HG03442 (cell line): ENCODE data around the gene TSC2.

Source experiments
- ATAC-seq: cut with Tn5 transposase; IDR thresholded peaks from one replicate; pipeline ENCODE4 v1.9.1; 2021; ENCODE audit warnings: mild to moderate bottlenecking, moderate library complexity; ENCODE audit not compliant: unreplicated experiment

The TSC2 gene

GRCh38 chr16:2042171-2042985, 5.4 kb upstream of the TSC2 start:
- no peak for ATAC-seq

- ATAC-seq: no peak
These were observed 4.7 kb upstream of the TSC2 start for GRCh38 chr16:2042986-2043666.

DNA sequence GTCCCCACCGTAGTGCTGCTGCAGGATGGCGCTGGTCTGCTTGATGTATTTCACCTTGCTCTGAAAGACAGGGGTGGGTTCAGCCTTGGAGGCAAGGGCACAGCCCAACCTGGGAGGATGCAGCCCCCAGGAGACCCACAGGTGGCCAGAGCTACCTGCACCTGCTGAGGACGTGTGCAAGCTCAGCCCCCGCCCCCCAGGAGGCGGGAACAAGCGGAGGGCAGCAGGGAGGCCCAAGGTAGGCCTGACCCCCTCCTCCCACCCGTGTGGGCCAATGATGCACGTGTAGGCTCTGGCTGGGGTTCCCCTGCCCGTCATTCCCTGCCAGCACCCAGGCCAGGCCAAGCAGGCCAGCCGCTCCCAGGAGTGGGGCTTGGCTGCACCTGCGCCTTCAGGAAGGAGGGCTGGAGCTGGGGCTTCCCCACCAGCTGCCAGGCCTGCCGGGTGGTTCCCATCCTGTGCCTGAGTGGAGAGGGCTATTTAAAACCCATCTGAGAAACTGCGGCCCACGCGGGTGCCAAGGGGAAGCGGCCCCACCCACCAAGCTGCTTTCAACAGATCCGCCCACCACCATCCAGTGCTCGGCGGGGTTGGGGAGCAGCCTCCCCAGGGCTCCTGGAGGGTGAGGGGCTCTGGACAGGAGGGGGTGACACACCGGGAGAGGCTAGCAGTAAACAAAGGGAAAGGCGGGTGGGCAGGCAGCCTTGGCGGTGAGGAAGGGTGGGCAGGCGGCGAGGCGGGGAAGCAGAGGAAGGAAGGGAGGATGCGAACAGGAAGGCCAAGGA, 3.9 kb upstream of the TSC2 start:
- ATAC-seq: no peak

DNA sequence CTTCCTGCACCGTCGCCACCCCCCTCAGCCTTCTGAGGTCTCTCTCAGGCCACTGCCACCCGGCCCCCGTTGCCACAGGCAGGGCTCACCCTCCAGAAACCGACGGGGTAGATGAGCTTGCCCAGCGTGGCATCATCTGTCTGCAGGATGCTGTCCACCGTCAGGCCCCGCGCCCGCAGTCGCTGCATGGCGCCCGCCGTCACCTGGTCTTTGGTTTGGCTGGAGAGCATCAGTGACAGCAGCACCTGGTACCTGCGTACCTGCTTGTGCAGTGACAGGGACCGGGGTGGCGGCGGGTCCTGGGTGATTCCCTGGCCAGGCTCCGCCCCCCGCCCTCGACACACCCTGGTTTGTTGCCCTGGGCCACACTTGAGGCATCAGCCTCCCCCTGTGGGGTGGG, 3.2 kb upstream of the TSC2 start:
- ATAC-seq: no peak

GRCh38 chr16:2045965-2046892, 1.6 kb upstream of the TSC2 start:
- no peak for ATAC-seq

DNA sequence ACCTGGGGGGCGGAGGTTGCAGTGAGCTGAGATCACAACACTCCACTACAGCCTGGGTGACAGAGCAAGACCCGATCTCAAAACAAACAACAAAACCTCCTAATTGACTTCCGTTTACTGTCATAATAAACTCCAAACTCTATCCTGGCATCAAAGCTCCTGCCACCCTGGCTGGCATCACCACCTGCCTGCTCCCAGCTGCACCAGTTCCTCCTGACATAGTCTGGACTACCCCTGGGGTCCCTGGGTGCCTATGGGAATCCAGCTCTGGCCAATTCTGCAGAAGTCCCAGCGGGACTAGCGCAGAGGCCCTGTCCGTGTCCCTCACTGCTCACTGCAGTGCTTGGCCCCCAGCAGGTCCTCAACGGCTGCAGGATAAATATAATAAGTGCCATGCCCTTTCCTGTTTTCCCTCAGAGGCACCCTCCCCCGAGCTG, 874 bp upstream of the TSC2 start:
- no peak for ATAC-seq

DNA sequence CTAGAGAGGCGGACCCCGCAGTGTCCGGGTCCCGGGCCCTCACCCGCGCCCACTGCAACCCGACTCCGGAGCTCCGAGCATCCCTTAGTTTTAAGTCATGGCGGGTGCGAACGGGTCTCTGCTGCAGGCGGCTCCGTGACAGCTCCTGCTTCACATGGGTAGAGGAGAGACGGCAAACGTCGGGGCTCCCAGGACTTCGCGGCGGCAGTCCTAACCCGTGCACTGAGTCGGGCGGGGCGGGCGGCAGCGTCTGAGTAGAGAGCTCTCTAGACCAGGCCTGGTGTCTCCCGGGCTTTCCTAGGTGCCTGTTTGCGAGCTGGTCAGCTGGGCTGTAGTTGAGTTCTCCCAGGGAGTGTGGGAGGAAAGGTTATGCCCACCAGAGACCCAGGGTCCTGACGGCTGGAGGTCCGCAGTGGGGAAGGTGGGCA, 345 bp downstream of the TSC2 start:
- ATAC-seq: no peak

- ATAC-seq: no peak
These were observed 5.4 kb downstream of the TSC2 start for GRCh38 chr16:2053211-2053610.

- no peak for ATAC-seq
These were observed 6.1 kb downstream of the TSC2 start for GRCh38 chr16:2053897-2054296.

- no peak for ATAC-seq
These were observed 6.9 kb downstream of the TSC2 start for GRCh38 chr16:2054543-2055245.

GRCh38 chr16:2056077-2056476, 8.3 kb downstream of the TSC2 start:
- no peak for ATAC-seq

GRCh38 chr16:2056681-2057407, 9.1 kb downstream of the TSC2 start:
- no peak for ATAC-seq

- ATAC-seq: no peak
These were observed 9.7 kb downstream of the TSC2 start for GRCh38 chr16:2057438-2057837.

DNA sequence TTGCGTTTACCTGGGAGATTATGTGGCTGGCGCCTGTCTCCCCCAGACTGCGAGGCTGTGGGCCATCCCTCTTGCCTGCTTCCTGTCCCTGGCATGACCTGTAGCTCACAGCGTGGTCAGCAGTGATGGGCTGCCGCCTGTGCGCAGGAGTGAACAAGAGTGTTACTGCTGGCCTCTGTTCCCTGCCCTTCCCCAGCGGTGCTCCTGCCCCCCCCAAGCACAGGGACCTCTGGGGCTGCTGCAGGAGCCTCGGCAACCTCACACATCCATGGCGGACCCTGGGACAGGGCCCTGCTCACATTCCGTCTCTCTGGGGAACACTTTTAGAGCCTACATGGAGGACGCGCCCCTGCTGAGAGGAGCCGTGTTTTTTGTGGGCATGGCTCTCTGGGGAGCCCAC, 10.6 kb downstream of the TSC2 start:
- ATAC-seq: no peak

DNA sequence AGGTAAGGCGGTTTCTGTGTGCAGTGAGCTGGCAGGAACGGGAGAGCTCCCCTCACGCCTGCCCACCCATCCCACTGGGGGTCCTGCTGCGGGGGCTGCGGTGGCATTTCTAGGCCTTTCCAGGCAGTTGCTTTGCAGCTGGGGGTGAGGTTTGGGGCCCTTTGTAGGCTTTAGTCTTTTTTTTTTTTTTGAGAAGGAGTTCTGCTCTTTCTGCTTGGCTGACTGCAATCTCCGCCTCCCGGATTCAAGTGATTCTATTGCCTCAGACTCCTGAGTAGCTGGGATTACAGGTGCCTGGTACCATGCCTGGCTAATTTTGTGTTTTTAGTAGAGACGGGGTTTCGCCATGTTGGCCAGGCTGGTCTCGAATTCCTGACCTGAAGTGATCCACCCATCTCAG, 11.1 kb downstream of the TSC2 start:
- no peak for ATAC-seq

- ATAC-seq: no peak
These were observed 12.6 kb downstream of the TSC2 start for GRCh38 chr16:2060346-2060745.

- ATAC-seq: no peak
These were observed 13.2 kb downstream of the TSC2 start for GRCh38 chr16:2061023-2061422.

DNA sequence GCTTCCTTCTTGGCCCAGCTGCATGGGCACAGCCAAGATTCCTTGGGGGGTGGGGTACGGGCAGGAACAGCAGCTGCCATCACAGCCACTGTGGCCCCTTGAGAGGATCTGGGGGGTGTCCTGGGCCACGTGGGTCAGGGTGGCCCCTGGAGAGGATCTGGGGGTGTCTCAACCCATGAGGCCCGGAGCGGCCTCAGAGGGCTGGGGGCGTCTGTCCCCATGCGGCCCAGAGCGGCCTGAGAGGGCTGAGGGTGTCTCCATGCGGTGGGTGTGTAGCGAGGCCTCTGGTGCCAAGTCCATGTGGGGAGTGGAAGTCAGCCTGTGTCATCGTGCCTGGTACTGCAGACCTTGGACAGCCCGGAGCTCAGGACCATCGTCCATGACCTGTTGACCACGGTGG, 13.7 kb downstream of the TSC2 start:
- no peak for ATAC-seq

DNA sequence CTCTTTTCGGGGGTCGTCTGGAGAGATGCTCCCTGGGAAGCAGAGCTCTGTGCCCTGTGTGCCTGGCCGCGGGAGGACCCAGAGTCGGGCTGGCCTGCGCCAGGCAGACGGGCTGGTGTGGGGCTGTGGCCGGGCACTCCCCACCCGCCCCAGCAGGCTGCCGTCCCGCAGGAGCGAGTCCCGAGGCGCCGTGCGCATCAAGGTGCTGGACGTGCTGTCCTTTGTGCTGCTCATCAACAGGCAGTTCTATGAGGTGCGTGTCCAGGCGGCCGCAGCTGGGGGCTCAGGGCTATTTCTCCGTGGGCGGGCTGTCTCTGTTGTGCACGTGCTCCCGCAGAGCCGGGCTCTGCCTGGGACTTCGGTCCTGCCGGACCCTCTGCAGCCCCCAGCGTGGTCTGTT, 15.0 kb downstream of the TSC2 start:
- ATAC-seq: no peak
